HL-60/S4 treated with retinoic acid at 250 ng/mL for 4 days and 3 days (cell line): Measurements from ENCODE around the gene MIF.

Experiments
- in situ Hi-C: fragments of 300-500 bp; cut with MboI; formaldehyde crosslinking; loops from 2 replicates; pipeline ENCODE4 v1.7.0; 2022; ENCODE audit warnings: low sequenced_read_pairs

The MIF gene

GRCh38 chr22:23875801-23876200 is 18.4 kb upstream of the MIF start:
- in situ Hi-C loops = no loop called here

GRCh38 chr22:23877566-23877965 is 16.6 kb upstream of the MIF start:
- in situ Hi-C loops = no loop called here

GRCh38 chr22:23878219-23878618 is 16.0 kb upstream of the MIF start:
- in situ Hi-C loops = no loop called here

GRCh38 chr22:23882370-23882769 is 11.8 kb upstream of the MIF start:
- in situ Hi-C loops = no loop called here

GRCh38 chr22:23883658-23884057 is 10.5 kb upstream of the MIF start:
- in situ Hi-C loops = no loop called here

GRCh38 chr22:23884140-23884539 is 10.0 kb upstream of the MIF start:
- in situ Hi-C loops = no loop called here

- in situ Hi-C loops = no loop called here
These were observed 5.4 kb upstream of the MIF start for GRCh38 chr22:23888615-23889401.

GRCh38 chr22:23889620-23890019 is 4.6 kb upstream of the MIF start:
- in situ Hi-C loops = no loop called here

GRCh38 chr22:23891726-23892125 is 2.5 kb upstream of the MIF start:
- in situ Hi-C loops = no loop called here

- in situ Hi-C loops = no loop called here
These were observed 2.1 kb upstream of the MIF start for GRCh38 chr22:23892130-23892529.

GRCh38 chr22:23892706-23893105 is 1.5 kb upstream of the MIF start:
- in situ Hi-C loops = no loop called here

- in situ Hi-C loops = no loop called here
These were observed 850 bp upstream of the MIF start for GRCh38 chr22:23893121-23893944.

GRCh38 chr22:23894710-23895598 is 771 bp downstream of the MIF start:
- in situ Hi-C loops = no loop called here

- in situ Hi-C loops = no loop called here
These were observed 1.5 kb downstream of the MIF start for GRCh38 chr22:23895599-23896144.

- in situ Hi-C loops = no loop called here
These were observed 2.0 kb downstream of the MIF start for GRCh38 chr22:23896166-23896522.

- in situ Hi-C loops = no loop called here
These were observed 2.5 kb downstream of the MIF start for GRCh38 chr22:23896523-23897186.

- in situ Hi-C loops = no loop called here
These were observed 3.1 kb downstream of the MIF start for GRCh38 chr22:23897320-23897719.

- in situ Hi-C loops = no loop called here
These were observed 4.1 kb downstream of the MIF start for GRCh38 chr22:23898006-23898974.

- in situ Hi-C loops = no loop called here
These were observed 5.0 kb downstream of the MIF start for GRCh38 chr22:23899042-23899745.
